IMR-90 (cell line): ENCODE data around the gene TMEM117. TPM values are rescaled to one million over a fixed set of nuclear protein-coding genes. Genes with fewer than 3 reads are reported as not detected.

Experiments
- ATAC-seq: fragments of 200-7000 bp; cut with Tn5 transposase; 2 replicates; pipeline ENCODE4 v1.9.1; 2020; ENCODE audit warnings: low read depth, mild to moderate bottlenecking, moderate library complexity
- BruUV-seq: library from RNA; stranded (reverse); fragments of 400-500 nt; replicated peaks from 2 replicates; lab custom pipeline; 2021; lab: Mats Ljungman, UMichigan
- CTCF ChIA-PET: fragments of 300-600 bp; formaldehyde crosslinking; extraction: SDS; loops from one replicate; lab custom pipeline; 2021; ENCODE audit warnings: antibody characterized with exemption; lab: Yijun Ruan, JAX
- POLR2A ChIA-PET: fragments of 300-600 bp; sonication (Branson Sonifier 250); formaldehyde crosslinking; loops from one replicate; lab custom pipeline; 2022; ENCODE audit warnings: antibody characterized with exemption; ENCODE audit not compliant: unreplicated experiment; lab: Charles Lee
- DNase-seq: peaks from one replicate; pipeline ENCODE4 v3.0.0; 2013
- H2AFZ ChIP-seq: replicated peaks from 2 replicates; pipeline ENCODE3; 2013; ENCODE audit warnings: low read length, mild to moderate bottlenecking; ENCODE audit not compliant: poor library complexity
- H2AK5ac ChIP-seq: 2 replicates; pipeline ENCODE4 v1.6.1; 2013; ENCODE audit warnings: low read depth, low read length, inconsistent platforms
- H2AK9ac ChIP-seq: replicated peaks from 2 replicates; pipeline ENCODE3; 2013; ENCODE audit warnings: mild to moderate bottlenecking, low read depth, low read length, moderate library complexity; ENCODE audit not compliant: poor library complexity
- H2BK120ac ChIP-seq: 2 replicates; pipeline ENCODE4 v1.6.1; 2013; ENCODE audit warnings: low read depth, low read length, inconsistent platforms
- H2BK15ac ChIP-seq: 3 replicates; pipeline ENCODE4 v1.6.1; 2013; ENCODE audit warnings: low read depth, low read length, inconsistent platforms
- H2BK20ac ChIP-seq: 2 replicates; pipeline ENCODE4 v1.6.1; 2013; ENCODE audit warnings: low read depth, mild to moderate bottlenecking, inconsistent platforms, low read length, moderate library complexity
- H2BK5ac ChIP-seq: 2 replicates; pipeline ENCODE4 v1.6.1; 2013; ENCODE audit warnings: mild to moderate bottlenecking, low read depth, low read length, inconsistent platforms; ENCODE audit not compliant: poor library complexity, severe bottlenecking
- H3K14ac ChIP-seq: replicated peaks from 2 replicates; pipeline ENCODE4 v1.6.1; 2013; ENCODE audit warnings: low read depth, low read length, inconsistent platforms
- H3K18ac ChIP-seq: 2 replicates; pipeline ENCODE4 v1.6.1; 2013; ENCODE audit warnings: low read depth, low read length, control low read depth
- H3K23ac ChIP-seq: 2 replicates; pipeline ENCODE4 v1.6.1; 2013; ENCODE audit warnings: low read depth, low read length, inconsistent platforms
- H3K27ac ChIP-seq: 2 replicates; pipeline ENCODE4 v1.5.1; 2013; ENCODE audit warnings: mild to moderate bottlenecking, control low read depth, low read length; ENCODE audit not compliant: insufficient read depth
- H3K27me3 ChIP-seq: 2 replicates; pipeline ENCODE4 v1.6.1; 2013; ENCODE audit warnings: low read length; ENCODE audit not compliant: control insufficient read depth, insufficient read depth
- H3K36me3 ChIP-seq: 2 replicates; pipeline ENCODE4 v1.6.1; 2013; ENCODE audit warnings: low read length, mixed read lengths; ENCODE audit not compliant: control insufficient read depth, insufficient read depth
- H3K4ac ChIP-seq: 2 replicates; pipeline ENCODE4 v1.6.1; 2013; ENCODE audit warnings: low read depth, low read length, inconsistent platforms
- H3K4me1 ChIP-seq: 2 replicates; pipeline ENCODE4 v1.6.1; 2013; ENCODE audit warnings: low read length, mixed read lengths; ENCODE audit not compliant: control insufficient read depth, insufficient read depth
- H3K4me2 ChIP-seq: 2 replicates; pipeline ENCODE4 v1.6.1; 2013; ENCODE audit warnings: low read depth, mild to moderate bottlenecking, control low read depth, low read length, moderate library complexity
- H3K4me3 ChIP-seq: 2 replicates; pipeline ENCODE4 v1.5.1; 2013; ENCODE audit warnings: low read depth, mild to moderate bottlenecking, control low read depth, low read length, moderate library complexity; ENCODE audit not compliant: insufficient read depth
- H3K56ac ChIP-seq: 2 replicates; pipeline ENCODE4 v1.6.1; 2013; ENCODE audit warnings: low read length, inconsistent platforms; ENCODE audit not compliant: insufficient read depth; ENCODE audit errors: extremely low read depth
- H3K79me1 ChIP-seq, 2 experiments: 2 replicates each; pipeline ENCODE4 v1.6.1; 2013; ENCODE audit warnings: low read length in 2 of 2, inconsistent platforms in 1 of 2, low read depth in 1 of 2
- H3K9ac ChIP-seq: 2 replicates; pipeline ENCODE4 v1.6.1; 2013; ENCODE audit warnings: low read depth, low read length, control low read depth
- H3K9me1 ChIP-seq: 2 replicates; pipeline ENCODE4 v1.6.1; 2013; ENCODE audit warnings: low read length, inconsistent platforms; ENCODE audit not compliant: insufficient read depth
- H3K9me3 ChIP-seq: 2 replicates; pipeline ENCODE4 v1.6.1; 2013; ENCODE audit warnings: low read length; ENCODE audit not compliant: control insufficient read depth, insufficient read depth
- H4K20me1 ChIP-seq: 2 replicates; pipeline ENCODE4 v1.6.1; 2013; ENCODE audit warnings: low read length, inconsistent platforms; ENCODE audit not compliant: insufficient read depth
- H4K5ac ChIP-seq: 2 replicates; pipeline ENCODE4 v1.6.1; 2013; ENCODE audit warnings: mild to moderate bottlenecking, low read depth, low read length, control low read depth
- H4K8ac ChIP-seq, 2 experiments: 2 replicates each; pipeline ENCODE4 v1.6.1; 2013; ENCODE audit warnings: low read depth in 2 of 2, low read length in 2 of 2, control low read depth in 1 of 2, inconsistent platforms in 1 of 2
- H4K91ac ChIP-seq: 2 replicates; pipeline ENCODE4 v1.6.1; 2013; ENCODE audit warnings: low read depth, low read length, inconsistent platforms; ENCODE audit not compliant: insufficient read depth
- BHLHE40 ChIP-seq: fragments of 150-350 bp; IDR thresholded peaks from 2 replicates; pipeline ENCODE4 v1.6.1; 2016; ENCODE audit warnings: mild to moderate bottlenecking, low read depth, low read length
- CEBPB ChIP-seq: IDR thresholded peaks from 2 replicates; pipeline ENCODE4 v1.6.1; 2012; ENCODE audit warnings: low read depth, low read length, improper control_type of control experiment
- CHD1 ChIP-seq: IDR thresholded peaks from 2 replicates; pipeline ENCODE4 v1.6.1; 2012; ENCODE audit warnings: low read depth, low read length, improper control_type of control experiment
- ELK1 ChIP-seq: fragments of 150-350 bp; IDR thresholded peaks from 2 replicates; pipeline ENCODE4 v1.6.1; 2016; ENCODE audit warnings: low read depth, mild to moderate bottlenecking, low read length, moderate library complexity, borderline replicate concordance
- FOS ChIP-seq: fragments of 150-350 bp; IDR thresholded peaks from 2 replicates; pipeline ENCODE4 v1.6.1; 2016; ENCODE audit warnings: low read depth, low read length
- MAZ ChIP-seq: IDR thresholded peaks from 2 replicates; pipeline ENCODE4 v1.6.1; 2012; ENCODE audit warnings: low read depth, mild to moderate bottlenecking, low read length, improper control_type of control experiment, moderate library complexity, borderline replicate concordance
- MXI1 ChIP-seq: IDR thresholded peaks from 2 replicates; pipeline ENCODE4 v1.6.1; 2012; ENCODE audit warnings: low read depth, mild to moderate bottlenecking, low read length, moderate library complexity, borderline replicate concordance
- NFE2L2 ChIP-seq: fragments of 150-350 bp; IDR thresholded peaks from 2 replicates; pipeline ENCODE4 v1.6.1; 2016; ENCODE audit warnings: low read depth, mild to moderate bottlenecking, low read length
- POLR2A ChIP-seq: IDR thresholded peaks from 2 replicates; pipeline ENCODE4 v1.6.1; 2012; ENCODE audit warnings: mild to moderate bottlenecking, low read depth, low read length
- RAD21 ChIP-seq: IDR thresholded peaks from 2 replicates; pipeline ENCODE4 v1.6.1; 2012; ENCODE audit warnings: low read length, improper control_type of control experiment
- RFX5 ChIP-seq: IDR thresholded peaks from 2 replicates; pipeline ENCODE4 v1.8.0; 2012; ENCODE audit warnings: low read depth, mild to moderate bottlenecking, low read length, moderate library complexity
- SMC3 ChIP-seq: fragments of 150-350 bp; IDR thresholded peaks from 2 replicates; pipeline ENCODE4 v1.6.1; 2016; ENCODE audit warnings: low read depth, mild to moderate bottlenecking, antibody characterized with exemption, low read length, moderate library complexity
- WGBS, 2 experiments: methylation state at CpG; one replicate each; pipeline versions ENCODE4 v1.1.5 to v1.1.7; 2013; ENCODE audit warnings: missing lambda C conversion rate in 2 of 2; ENCODE audit not compliant: insufficient read length in 1 of 2; ENCODE audit errors: extremely low coverage in 2 of 2; 5-methylcytosine and 5-hydroxymethylcytosine counted together
- dilution Hi-C: fragments of 300-500 bp; cut with HindIII; formaldehyde crosslinking; loops from one replicate; pipeline ENCODE4 v1.14.3; 2018; ENCODE audit warnings: low sequenced_read_pairs; ENCODE audit not compliant: unreplicated experiment
- in situ Hi-C: fragments of 300-500 bp; cut with MboI; formaldehyde crosslinking; loops from 3 replicates; pipeline ENCODE4 v1.14.3; 2019; ENCODE audit warnings: low sequenced_read_pairs, inconsistent platforms, mixed read lengths
- intact Hi-C: fragments of 100-400 bp; cut with micrococcal nuclease; formaldehyde crosslinking; loops from 2 replicates; pipeline ENCODE4 v1.10.0; 2022
- polyA plus RNA-seq, 3 experiments: library from polyadenylated mRNA; depleted of rRNA; stranded (reverse); fragments of >200 nt; gene quantifications; 2 replicates each; pipeline ENCODE4 v1.2.3, GENCODE V29; 2012; ENCODE audit warnings: low replicate concordance in 1 of 3
- total RNA-seq: library from RNA; depleted of rRNA; stranded (reverse); fragments of >200 nt; gene quantifications from 2 replicates; pipeline ENCODE4 v1.2.3, GENCODE V29; 2012
- TF ChIP-seq, protein P1 (sequence below): conservative IDR thresholded peaks from 2 replicates; pipeline ENCODE4 v1.5.1; 2012; ENCODE audit warnings: mild to moderate bottlenecking, low read depth, low read length, improper control_type of control experiment
- TF ChIP-seq, protein P2 (sequence below): fragments of 150-350 bp; IDR thresholded peaks from 2 replicates; pipeline ENCODE4 v1.6.1; 2017; ENCODE audit warnings: mild to moderate bottlenecking, antibody characterized with exemption, low read length, low read depth

TMEM117 gene
- total and polyA plus RNA-seq, 2 of the 4 experiments (the other 2 are of a cell fraction) = 8.7 to 21.0 TPM

- dilution Hi-C loops = no loop called here
- Histone ChIP-seq H2AK9ac (no peak overlapping the region), H2AK5ac (no peak overlapping the region), H2BK15ac (no peak overlapping the region), H3K4ac (no peak overlapping the region), H3K9ac (no peak overlapping the region), H2BK120ac (no peak overlapping the region), H4K91ac (no peak overlapping the region), H3K36me3 (no peaks in the 10 kb centered on the region), H3K27me3 (no peaks in the 10 kb centered on the region), H3K56ac (no peak overlapping the region), H3K14ac (no peak overlapping the region), H3K4me2 (no peak overlapping the region), H3K18ac (no peak overlapping the region), H3K9me1 (no peaks in the 10 kb centered on the region), H2BK5ac (no peak overlapping the region), H3K79me1 (no peaks in the 10 kb centered on the region), H4K8ac (no peak overlapping the region), H3K9me3 (no peaks in the 10 kb centered on the region), H3K4me1 (no peaks in the 10 kb centered on the region), H3K4me3 (no peak overlapping the region), H2BK20ac (no peak overlapping the region), H4K5ac (no peak overlapping the region), H3K27ac (no peak overlapping the region), H3K23ac (no peak overlapping the region), H4K20me1 (no peaks in the 10 kb centered on the region), H2AFZ (no peak overlapping the region)
- WGBS, 2 experiments = no CpG with 5 or more reads among the region's 1 CpG
- CTCF ChIA-PET = no interaction called here
- no TSS peak for BruUV-seq
- ATAC-seq = no peak
- TF ChIP-seq NFE2L2 (no peak), CEBPB (no peak), SMC3 (no peak), MAZ (no peak), MXI1 (no peak), FOS (no peak), POLR2A (no peak), CHD1 (no peak), RAD21 (no peak), BHLHE40 (no peak), ELK1 (no peak), RFX5 (no peak)
- TF ChIP-seq, protein P1, sequence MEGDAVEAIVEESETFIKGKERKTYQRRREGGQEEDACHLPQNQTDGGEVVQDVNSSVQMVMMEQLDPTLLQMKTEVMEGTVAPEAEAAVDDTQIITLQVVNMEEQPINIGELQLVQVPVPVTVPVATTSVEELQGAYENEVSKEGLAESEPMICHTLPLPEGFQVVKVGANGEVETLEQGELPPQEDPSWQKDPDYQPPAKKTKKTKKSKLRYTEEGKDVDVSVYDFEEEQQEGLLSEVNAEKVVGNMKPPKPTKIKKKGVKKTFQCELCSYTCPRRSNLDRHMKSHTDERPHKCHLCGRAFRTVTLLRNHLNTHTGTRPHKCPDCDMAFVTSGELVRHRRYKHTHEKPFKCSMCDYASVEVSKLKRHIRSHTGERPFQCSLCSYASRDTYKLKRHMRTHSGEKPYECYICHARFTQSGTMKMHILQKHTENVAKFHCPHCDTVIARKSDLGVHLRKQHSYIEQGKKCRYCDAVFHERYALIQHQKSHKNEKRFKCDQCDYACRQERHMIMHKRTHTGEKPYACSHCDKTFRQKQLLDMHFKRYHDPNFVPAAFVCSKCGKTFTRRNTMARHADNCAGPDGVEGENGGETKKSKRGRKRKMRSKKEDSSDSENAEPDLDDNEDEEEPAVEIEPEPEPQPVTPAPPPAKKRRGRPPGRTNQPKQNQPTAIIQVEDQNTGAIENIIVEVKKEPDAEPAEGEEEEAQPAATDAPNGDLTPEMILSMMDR = no peak
- TF ChIP-seq, protein P2, sequence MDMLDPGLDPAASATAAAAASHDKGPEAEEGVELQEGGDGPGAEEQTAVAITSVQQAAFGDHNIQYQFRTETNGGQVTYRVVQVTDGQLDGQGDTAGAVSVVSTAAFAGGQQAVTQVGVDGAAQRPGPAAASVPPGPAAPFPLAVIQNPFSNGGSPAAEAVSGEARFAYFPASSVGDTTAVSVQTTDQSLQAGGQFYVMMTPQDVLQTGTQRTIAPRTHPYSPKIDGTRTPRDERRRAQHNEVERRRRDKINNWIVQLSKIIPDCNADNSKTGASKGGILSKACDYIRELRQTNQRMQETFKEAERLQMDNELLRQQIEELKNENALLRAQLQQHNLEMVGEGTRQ = no peak
- POLR2A ChIA-PET = no interaction called here
- in situ Hi-C loops = no loop called here
- DNase-seq = no peak
- intact Hi-C loops = no loop called here
Observed at GRCh38 chr12:44020555-44020954, 184.7 kb downstream of the TMEM117 start.
